HL-60/S4 (cell line): Measurements from ENCODE around the gene PTCH2.

Source experiments
- in situ Hi-C: fragments of 300-500 bp; cut with MboI; formaldehyde crosslinking; loops from 2 replicates; pipeline ENCODE4 v1.14.3; 2022; ENCODE audit warnings: low sequenced_read_pairs

The PTCH2 gene, protein sequence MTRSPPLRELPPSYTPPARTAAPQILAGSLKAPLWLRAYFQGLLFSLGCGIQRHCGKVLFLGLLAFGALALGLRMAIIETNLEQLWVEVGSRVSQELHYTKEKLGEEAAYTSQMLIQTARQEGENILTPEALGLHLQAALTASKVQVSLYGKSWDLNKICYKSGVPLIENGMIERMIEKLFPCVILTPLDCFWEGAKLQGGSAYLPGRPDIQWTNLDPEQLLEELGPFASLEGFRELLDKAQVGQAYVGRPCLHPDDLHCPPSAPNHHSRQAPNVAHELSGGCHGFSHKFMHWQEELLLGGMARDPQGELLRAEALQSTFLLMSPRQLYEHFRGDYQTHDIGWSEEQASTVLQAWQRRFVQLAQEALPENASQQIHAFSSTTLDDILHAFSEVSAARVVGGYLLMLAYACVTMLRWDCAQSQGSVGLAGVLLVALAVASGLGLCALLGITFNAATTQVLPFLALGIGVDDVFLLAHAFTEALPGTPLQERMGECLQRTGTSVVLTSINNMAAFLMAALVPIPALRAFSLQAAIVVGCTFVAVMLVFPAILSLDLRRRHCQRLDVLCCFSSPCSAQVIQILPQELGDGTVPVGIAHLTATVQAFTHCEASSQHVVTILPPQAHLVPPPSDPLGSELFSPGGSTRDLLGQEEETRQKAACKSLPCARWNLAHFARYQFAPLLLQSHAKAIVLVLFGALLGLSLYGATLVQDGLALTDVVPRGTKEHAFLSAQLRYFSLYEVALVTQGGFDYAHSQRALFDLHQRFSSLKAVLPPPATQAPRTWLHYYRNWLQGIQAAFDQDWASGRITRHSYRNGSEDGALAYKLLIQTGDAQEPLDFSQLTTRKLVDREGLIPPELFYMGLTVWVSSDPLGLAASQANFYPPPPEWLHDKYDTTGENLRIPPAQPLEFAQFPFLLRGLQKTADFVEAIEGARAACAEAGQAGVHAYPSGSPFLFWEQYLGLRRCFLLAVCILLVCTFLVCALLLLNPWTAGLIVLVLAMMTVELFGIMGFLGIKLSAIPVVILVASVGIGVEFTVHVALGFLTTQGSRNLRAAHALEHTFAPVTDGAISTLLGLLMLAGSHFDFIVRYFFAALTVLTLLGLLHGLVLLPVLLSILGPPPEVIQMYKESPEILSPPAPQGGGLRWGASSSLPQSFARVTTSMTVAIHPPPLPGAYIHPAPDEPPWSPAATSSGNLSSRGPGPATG

DNA sequence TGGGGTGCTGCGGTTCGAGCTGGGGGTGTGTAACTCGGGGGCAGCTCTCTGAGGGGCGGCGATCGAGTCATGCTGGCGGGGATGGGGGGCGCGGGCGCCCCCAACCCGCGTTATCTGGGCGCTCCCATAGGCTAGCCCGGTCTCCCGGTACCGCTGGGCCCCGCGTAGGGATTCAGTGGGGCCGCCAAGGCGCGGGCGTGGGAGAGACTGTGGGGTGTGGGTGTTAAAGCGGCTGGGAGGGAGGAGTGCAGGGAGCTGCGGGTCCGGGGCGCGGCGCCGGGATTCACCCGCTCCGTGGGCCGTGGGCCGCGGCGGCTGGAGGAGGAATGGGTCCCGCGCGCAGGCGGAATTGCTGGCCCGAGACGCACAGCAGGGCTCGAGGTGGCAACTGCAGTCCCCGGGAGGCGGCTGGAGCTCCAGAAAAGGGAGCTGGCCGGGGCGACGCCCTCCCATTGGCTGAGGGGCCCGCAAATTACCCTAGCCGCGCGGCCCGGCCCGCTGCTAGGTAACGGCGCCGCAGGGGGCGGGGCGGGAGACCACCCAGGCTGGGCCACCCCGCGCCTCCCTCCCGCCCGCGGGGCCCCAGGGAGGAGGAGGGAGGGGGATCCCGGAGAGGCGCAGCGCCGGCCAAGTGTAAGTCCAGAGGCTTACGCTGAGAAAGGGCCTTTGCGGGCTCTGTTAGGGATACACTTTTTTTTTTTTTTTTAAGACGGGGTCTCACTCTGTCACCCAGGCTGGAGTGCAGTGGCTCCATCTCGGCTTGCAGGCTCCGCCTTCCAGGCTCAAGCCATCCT is at the start of gene PTCH2:
PTCH2 (minus strand) TSS at position 392 of the 794 bp plus-strand sequence; CDS start at position 71, 321 bp downstream.
- in situ Hi-C loops: no loop called here

DNA sequence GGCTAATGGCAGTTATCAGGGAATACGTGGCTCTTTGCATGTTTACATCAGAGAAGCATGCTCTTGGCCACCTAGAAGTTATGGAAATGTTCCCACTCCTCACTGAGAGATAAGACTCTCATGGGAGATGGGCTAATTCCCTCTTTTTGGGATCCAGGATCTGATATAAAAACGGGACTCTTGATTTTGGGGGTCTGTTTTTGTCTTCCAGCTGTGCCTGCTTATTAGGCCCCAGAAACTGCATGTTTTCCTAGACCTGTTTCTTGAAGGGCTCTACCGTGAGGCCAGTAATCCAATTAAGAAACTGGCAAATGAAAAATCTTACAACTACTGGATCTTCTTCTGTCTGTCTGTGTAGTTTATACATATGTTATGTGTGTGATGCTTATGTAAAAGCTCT is 47.0 kb upstream of the PTCH2 start:
- in situ Hi-C loops: no loop called here

DNA sequence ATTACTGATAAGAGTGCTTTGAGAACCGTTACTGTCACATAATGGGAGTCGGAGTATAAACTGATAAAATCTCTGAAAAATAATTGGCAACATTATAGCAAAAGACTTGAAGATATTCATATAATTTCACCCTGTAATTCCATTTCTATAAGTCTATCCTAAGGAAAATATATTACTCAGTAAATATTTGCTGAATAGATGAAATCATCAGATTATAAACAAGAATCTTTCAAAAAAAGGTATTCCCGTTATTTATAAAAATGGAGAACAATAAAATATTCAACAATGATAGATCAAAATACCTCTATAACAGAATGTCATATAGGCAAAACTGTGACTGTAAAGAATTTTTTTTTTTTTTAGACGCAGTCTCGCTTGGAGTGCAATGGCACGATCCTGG is 42.4 kb upstream of the PTCH2 start:
- in situ Hi-C loops: no loop called here

DNA sequence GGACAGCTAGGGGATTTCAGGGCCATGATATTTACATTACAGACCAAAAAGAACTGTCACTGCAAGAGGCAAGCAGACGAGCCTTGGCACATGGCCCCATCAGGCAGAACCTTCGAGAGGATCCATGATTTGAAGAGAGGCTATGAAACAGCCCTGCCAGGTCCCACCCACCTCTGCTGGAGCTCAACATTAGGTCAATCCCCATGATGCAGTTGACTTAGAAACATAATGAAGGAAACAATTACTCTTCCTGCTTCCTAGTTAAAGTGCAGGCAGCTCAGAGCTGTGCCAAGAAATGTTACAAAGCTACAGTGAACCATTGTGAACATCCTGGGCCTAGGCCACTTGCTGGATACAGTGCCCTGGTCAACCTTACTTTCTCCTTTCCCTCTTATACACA is 41.7 kb upstream of the PTCH2 start:
- in situ Hi-C loops: no loop called here

DNA sequence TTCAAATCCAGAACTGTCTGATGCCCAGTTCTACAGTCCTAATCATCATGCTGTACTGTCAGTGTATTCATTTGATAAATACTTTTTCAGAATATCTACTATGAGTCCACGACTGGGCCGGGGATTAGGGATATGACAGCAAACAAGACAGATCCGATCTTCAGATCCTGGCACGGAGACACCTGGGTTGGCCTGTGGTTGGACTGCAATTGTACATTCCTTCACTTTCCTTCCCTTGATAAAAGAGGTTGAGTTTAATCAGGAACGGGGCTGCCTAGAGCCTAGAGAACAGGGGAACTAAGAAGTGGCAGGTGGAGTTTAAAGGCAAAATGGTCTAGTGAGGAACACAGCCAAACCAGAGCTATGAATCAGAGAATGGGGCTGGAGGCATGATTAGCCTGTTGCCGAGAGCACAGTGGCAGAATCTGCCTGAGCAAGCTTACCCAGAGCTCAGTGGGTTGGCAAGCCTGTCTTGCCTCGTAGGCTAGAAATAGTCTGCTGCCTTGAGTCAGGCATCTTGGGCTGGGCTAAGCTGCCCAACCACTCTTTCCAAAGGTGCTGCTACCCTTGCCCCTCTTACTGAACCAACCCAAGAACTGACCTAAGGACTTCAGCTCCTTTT is 38.1 kb upstream of the PTCH2 start:
- in situ Hi-C loops: no loop called here

DNA sequence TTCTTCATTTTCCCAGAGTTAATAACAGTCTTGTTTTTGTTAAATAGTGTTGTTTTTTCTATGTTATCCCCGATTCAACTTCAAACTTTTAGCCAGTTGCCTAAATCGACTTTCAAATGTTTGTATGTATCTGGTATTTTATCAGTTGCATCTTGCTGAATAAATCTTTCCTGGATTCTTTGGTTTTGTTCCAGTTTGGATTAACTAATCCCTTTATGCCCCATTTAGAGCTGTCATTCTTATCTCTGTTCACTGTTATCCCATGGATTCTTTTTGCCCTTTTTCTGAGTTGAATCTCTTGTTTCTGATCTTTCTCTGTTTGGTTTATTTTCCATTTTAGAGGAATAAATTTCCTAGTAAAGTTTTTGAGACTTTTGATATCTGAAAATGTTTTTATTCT is 31.1 kb upstream of the PTCH2 start:
- in situ Hi-C loops: no loop called here

DNA sequence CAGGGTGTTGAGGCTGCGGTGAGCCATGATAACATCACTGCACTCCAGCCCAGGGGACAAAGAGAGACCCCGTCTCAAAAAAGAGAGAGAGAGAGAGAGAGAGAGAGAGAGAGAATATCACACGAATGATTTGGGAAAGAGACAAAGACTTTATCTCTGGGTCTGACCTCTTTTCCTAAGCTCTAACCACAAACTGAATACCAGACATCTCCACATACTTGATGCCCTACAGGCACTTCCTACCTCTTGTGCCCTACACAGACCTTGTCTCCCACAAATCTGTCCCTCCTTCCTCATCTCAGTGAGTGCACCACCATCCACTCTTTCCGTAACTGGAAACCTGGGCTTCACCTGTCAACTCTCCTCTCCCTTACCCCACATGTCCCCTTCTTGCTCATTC is 27.0 kb upstream of the PTCH2 start:
- in situ Hi-C loops: no loop called here

DNA sequence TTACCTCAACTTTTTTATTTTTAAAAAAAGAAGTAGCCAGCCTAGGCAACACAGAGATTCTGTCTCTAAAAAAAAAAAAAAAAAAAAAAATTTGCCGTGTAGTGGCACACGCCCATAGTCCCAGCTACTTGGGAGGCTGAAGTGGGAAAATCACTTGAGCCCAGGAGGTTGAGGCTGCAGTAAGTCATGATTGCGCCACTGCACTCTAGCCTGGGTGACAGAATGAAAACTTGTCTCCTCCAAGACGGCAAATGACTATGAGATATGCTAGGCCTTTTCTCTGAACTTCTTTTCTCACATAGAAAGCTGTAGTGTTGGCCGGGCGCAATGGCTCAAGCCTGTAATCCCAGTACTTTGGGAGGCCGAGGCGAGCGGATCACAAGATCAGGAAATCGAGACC is 24.7 kb upstream of the PTCH2 start:
- in situ Hi-C loops: no loop called here

DNA sequence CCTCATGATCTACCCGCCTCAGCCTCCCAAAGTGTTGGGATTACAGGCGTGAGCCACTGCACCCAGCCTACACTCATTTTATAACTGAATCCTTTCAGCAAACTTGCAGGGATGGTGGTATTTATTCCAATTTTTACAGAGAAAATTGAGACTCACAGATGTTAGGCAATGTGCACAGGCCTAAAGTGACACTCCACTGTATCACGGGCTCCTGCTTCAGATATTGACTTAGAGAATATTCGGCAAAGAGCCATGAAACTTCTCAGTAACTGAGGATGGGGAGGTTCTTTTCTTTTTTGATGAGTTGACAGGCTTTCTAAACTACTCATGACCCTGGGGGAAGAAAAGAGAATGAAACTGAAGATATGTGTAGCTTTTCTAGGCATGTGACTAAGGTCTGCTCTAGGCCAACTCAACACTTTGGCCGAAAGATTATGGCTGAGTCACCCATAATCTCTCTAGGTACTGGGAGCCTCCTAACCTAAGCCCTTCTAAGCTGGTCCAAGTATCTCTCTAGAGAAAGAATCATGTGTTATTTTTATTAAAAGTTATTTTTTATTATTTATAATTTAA is 19.9 kb upstream of the PTCH2 start:
- in situ Hi-C loops: no loop called here

DNA sequence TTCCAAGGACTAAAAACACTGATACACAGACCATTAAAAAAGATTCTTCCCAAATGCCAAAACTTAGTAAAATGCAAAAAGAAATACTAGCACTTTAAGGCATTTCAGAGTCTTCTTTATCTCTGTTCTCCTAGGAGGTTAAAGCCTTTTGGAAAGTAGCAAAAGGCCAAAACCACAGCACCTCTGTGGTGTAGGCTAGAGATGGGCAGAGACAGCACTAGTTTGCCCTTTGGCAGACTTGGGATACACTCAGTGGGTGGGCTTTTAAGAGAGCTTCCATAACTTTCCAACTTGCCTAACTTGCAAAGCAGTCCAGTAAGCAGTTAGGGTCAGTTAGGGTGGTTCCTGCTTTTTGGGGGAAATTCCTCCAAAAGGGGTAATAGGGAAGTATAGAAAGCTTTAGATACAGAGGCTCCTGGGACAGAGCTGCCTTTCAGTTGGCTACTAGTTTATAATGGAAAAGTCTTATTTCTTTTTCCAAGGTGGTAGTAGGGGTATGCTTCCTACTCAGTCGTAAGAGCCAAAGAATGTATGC is 17.9 kb upstream of the PTCH2 start:
- in situ Hi-C loops: no loop called here

DNA sequence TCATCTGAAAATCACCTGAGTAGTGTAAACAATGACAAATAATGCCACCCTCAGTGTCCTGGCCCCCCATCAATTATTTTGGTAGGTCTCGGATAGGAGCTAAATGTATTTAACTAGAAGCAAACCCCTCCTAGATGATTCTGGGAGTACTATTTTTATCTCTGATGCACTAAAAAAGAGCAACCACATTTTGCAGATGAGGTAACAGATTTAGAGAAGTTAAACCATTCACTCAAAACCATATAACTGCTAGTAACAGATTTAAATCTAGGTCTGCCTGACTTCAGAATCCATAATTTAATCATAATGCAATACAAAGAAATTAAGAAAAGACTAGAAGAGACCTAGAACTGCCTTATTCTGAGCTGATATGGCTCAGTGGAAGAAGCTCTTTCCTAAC is 17.3 kb upstream of the PTCH2 start:
- in situ Hi-C loops: no loop called here

DNA sequence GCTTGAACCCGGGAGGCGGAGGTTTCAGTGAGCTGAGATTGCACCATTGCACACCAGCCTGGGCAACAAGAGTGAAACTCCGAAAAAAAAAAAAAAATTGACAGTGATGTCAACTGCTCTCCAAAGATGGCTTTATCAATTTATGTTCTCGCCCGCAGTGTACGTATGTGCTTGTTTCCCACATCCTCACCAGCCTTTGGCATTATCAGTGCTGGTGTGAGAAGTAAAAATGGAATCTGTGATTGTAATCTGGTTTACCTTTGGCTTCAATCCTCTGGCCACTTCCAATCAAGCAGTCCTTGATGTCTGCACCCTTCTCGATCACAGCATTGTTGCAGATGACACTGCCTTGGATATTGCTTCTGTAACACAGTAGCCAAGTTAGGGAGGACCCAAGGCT is 14.4 kb upstream of the PTCH2 start:
- in situ Hi-C loops: no loop called here

DNA sequence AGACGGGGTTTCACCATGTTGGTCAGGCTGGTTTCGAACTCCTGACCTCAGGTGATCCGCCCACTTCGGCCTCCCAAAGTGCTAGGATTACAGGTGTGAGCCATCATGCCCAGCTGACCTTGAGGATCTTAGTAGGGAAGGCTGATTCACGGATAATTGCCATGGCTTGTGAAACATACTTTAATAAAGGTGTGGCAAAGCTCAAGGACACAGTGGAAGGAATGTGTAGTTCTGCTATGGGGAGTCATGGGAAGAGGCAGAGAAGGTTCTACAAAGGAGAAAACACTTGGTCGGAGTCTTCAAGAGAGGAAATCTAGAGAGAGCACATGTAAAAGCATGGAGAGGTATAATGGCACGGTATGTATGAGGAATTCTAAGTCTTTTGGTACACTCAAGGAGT is 12.7 kb upstream of the PTCH2 start:
- in situ Hi-C loops: no loop called here

DNA sequence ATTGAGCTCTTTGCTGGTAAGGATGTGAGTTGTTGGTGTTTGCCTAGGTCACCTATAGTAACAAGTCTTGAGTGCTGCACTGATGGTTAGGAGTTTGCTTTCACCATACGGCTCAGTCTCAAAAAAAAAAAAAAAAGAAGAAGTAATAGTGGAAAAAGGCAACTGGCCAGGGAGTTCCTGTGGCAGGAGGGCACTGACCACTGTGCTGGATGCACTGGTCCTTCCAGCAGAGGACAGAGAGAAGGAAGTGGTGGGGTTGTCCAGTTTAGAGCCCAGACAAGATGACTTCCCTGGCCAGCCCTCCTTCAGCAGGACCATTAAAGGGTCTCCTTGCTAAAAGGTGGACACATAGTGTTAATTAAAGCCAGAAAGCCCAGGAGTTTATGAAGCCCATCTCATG is 11.9 kb upstream of the PTCH2 start:
- in situ Hi-C loops: no loop called here

DNA sequence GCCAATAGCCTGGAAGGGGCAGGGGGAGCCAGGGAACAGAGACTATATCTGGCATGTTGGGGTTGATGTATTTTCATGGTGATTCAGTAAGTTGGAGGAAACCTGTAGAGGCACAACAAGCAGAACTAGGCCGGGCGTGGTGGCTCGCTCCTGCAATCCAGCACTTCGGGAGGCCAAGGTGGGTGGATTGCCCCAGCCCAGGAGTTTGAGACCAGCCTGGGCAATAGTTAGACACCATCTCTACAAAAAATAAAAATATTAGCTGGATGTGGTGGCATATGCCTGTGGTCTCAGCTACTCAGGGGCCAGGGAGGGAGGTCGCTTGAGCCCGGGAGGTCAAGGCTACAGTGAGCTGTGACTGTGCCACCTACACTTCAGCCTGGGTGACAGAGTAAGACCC is 10.1 kb upstream of the PTCH2 start:
- in situ Hi-C loops: no loop called here

DNA sequence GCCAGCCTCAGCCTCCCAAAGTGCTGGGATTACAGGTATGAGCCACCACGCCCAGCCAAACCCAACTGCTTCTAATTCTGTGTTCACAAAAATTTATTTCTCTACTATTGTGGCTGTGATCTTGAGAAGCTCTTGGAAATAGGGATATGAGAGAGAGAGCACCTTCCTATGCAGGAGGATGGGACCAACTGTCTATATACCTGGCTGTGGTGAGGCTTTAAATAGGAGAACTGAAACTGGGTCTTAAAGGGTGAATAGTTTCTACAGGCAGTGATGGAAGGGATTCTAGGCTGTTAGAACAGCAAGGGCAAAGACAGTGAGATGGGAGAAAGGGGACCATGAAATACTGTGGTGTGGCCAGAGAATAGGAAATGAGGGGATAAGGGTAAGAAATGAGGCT is 8.3 kb upstream of the PTCH2 start:
- in situ Hi-C loops: no loop called here

DNA sequence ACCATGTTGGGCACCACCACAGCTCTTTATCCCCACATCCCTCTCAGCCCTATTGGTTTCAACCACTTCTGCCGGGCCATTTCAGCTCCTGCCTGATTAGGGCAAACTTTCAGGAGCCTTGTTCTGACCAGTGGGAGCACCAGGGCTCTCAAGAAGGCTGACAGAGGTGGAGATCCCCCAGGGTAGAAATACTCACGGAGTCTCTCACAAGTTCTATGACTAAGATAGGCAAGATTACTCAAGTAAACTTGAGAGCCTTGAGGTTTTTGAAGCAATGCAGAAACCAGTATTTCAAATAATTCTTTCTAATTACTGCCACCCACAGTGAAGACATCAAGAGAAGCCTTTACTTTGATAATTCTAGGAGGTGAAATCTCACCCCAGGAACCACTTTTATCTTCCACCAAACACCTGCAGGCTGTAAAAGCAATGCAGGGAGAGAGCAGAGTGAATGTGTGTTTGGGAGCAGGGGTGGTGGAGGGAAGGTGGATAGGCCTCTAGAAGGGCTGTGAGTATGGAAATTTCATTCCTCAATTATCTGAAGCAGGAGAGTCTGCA is 6.6 kb upstream of the PTCH2 start:
- in situ Hi-C loops: no loop called here

DNA sequence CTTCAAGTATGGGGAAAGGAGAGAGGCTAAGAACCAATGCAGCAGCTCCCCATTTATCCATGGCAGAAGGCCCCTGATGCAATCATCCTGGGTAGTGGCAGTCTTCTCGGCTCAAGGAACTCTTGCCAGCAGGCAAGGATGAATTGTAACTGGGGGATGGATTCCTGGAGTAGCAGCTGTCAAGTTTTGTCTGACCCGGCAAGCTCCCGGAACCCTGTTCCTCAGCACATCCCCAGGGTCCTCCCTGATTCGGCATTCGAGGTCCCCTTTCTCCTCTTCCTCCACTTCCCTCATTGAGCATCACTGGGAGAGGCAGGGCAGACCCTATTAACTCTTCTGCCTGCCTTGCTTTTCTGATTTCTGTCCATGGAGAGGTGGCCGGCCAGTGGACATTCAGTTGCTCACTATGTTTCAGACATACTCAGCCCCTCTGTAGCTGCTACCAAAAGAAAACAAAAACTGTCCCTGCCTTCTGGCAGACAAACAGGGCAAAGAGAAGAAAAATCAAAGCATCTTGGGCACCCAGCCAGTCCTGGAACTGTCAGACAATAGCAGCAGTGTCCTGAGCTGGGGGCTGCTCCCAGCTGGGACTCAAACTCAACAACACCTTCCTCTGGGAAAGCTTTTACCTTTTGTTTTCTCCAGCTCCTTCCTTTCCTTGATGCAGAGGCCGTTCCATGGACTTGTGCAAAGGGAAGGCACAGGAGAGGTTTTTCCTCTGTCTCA is 5.6 kb upstream of the PTCH2 start:
- in situ Hi-C loops: no loop called here

DNA sequence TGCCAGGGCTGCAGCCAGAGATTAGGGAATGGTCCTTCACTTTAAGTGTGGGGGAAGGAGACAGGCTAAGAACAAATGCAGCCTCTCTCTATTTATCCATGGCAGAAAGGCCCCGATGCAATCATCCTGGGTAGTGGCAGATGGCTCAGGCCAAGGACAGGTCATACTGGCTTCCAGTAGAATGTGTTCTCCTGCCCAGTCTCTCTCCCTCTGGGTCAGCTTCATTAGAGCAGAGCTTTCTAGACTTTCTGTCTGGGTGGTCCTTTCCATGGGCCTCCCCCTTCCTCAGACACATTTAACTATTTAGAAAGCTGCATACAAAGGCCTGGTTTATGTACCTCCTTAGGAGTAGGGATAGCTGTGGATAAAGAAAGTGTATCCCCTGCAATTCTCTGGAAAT is 4.8 kb upstream of the PTCH2 start:
- in situ Hi-C loops: no loop called here
